Hepatocyte (in vitro differentiated cells): ENCODE data around the gene PTPRN2. TPM values are rescaled to one million over a fixed set of nuclear protein-coding genes. Genes with fewer than 3 reads are reported as not detected.

Source experiments
- DNase-seq: peaks from one replicate; pipeline ENCODE4 v3.0.0-alpha.2; 2016; ENCODE audit warnings: low spot score
- H2AFZ ChIP-seq: fragments of 200-600 bp; sonication (generic); 2 replicates; pipeline ENCODE4 v1.6.0; 2016; ENCODE audit warnings: antibody characterized with exemption, mild to moderate bottlenecking
- H3K27ac ChIP-seq: fragments of 200-600 bp; sonication (generic); 2 replicates; pipeline ENCODE4 v1.5.1; 2016; ENCODE audit warnings: mild to moderate bottlenecking
- H3K27me3 ChIP-seq: fragments of 200-600 bp; sonication (generic); 2 replicates; pipeline ENCODE4 v1.6.1; 2016
- H3K36me3 ChIP-seq: fragments of 200-600 bp; sonication (generic); replicated peaks from 2 replicates; pipeline ENCODE4 v1.5.1; 2016; ENCODE audit warnings: low read depth; ENCODE audit not compliant: insufficient read depth
- H3K4me1 ChIP-seq: fragments of 200-600 bp; sonication (generic); 2 replicates; pipeline ENCODE4 v1.5.1; 2016; ENCODE audit warnings: mild to moderate bottlenecking, moderate library complexity; ENCODE audit not compliant: insufficient read depth
- H3K4me2 ChIP-seq: fragments of 200-600 bp; sonication (generic); 2 replicates; pipeline ENCODE4 v1.6.0; 2016
- H3K4me3 ChIP-seq: fragments of 200-600 bp; sonication (generic); 2 replicates; pipeline ENCODE4 v1.5.1; 2016; ENCODE audit warnings: mild to moderate bottlenecking
- H3K79me2 ChIP-seq: fragments of 200-600 bp; sonication (generic); 2 replicates; pipeline ENCODE4 v1.6.0; 2017; ENCODE audit warnings: mild to moderate bottlenecking
- H3K9me2 ChIP-seq: fragments of 200-600 bp; sonication (generic); replicated peaks from 2 replicates; pipeline ENCODE4 v1.6.0; 2017; ENCODE audit warnings: mild to moderate bottlenecking; ENCODE audit not compliant: insufficient read depth
- H3K9me3 ChIP-seq: fragments of 200-600 bp; sonication (generic); 2 replicates; pipeline ENCODE4 v1.5.1; 2016; ENCODE audit warnings: low read depth, mild to moderate bottlenecking
- H4K20me1 ChIP-seq: fragments of 200-600 bp; sonication (generic); 2 replicates; pipeline ENCODE4 v1.6.0; 2016; ENCODE audit warnings: mild to moderate bottlenecking; ENCODE audit not compliant: insufficient read depth, poor library complexity, severe bottlenecking
- EZH2 ChIP-seq: fragments of 200-600 bp; sonication (generic); IDR thresholded peaks from 2 replicates; pipeline ENCODE4 v1.6.1; 2016; ENCODE audit warnings: antibody characterized with exemption, mild to moderate bottlenecking, borderline replicate concordance
- EZH2phosphoT487 ChIP-seq: fragments of 200-600 bp; sonication (generic); IDR thresholded peaks from one replicate; pipeline ENCODE4 v1.6.1; 2018; ENCODE audit warnings: antibody characterized with exemption, mild to moderate bottlenecking, low read depth, moderate library complexity; ENCODE audit not compliant: unreplicated experiment, severe bottlenecking
- WGBS: methylation state at CpG from one replicate; pipeline ENCODE4 v1.1.6; 2016; ENCODE audit warnings: low lambda C conversion rate; ENCODE audit errors: missing lambda C conversion rate; 5-methylcytosine and 5-hydroxymethylcytosine counted together
- polyA plus RNA-seq: library from polyadenylated mRNA; unstranded; fragments of >200 nt; fragmentation: Nextera tagmentation; extraction: Ambion mirVana; gene quantifications from 2 replicates; pipeline ENCODE4 v1.2.1, GENCODE V29; 2016
- total RNA-seq: library from RNA; depleted of rRNA; stranded (reverse); fragments of >200 nt; gene quantifications from 2 replicates; pipeline ENCODE4 v1.2.3, GENCODE V29; 2014
- TF ChIP-seq, protein P1 (sequence below): fragments of 200-600 bp; sonication (generic); IDR thresholded peaks from 2 replicates; pipeline ENCODE4 v1.5.1; 2016; ENCODE audit warnings: antibody characterized with exemption, mild to moderate bottlenecking; ENCODE audit not compliant: poor library complexity

The PTPRN2 gene
- total and polyA plus RNA-seq, 2 experiments from 2014 or later, result 2.1 to 3.3 TPM

DNA sequence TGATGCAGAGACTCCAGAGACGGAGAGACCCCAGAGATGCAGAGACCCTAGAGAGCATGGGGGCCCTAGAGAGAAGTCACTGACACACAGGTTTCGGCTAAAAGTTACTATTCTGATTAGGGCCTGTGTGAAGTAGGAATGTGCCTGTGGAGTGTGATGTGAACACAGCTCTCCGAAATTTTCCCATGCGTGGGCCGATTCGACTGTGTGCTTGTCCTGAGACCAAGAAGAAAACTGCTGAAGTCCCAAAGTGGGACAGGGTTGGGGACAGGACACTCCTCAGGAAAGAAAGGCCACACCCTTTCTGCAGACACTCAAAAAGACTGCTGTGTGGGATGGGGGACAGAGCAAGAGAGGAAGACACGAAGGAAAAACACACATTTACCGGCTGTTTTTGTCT lies 533.5 kb downstream of the PTPRN2 start:
- no peaks in the 10 kb centered on the region for H3K9me2 ChIP-seq
- H4K20me1 ChIP-seq, result no peaks in the 10 kb centered on the region
- TF ChIP-seq EZH2 (no peak), EZH2phosphoT487 (no peak)
- TF ChIP-seq, protein P1, sequence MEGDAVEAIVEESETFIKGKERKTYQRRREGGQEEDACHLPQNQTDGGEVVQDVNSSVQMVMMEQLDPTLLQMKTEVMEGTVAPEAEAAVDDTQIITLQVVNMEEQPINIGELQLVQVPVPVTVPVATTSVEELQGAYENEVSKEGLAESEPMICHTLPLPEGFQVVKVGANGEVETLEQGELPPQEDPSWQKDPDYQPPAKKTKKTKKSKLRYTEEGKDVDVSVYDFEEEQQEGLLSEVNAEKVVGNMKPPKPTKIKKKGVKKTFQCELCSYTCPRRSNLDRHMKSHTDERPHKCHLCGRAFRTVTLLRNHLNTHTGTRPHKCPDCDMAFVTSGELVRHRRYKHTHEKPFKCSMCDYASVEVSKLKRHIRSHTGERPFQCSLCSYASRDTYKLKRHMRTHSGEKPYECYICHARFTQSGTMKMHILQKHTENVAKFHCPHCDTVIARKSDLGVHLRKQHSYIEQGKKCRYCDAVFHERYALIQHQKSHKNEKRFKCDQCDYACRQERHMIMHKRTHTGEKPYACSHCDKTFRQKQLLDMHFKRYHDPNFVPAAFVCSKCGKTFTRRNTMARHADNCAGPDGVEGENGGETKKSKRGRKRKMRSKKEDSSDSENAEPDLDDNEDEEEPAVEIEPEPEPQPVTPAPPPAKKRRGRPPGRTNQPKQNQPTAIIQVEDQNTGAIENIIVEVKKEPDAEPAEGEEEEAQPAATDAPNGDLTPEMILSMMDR, result no peak
- no peak overlapping the region for H3K4me3 ChIP-seq
- no peak overlapping the region for H3K27ac ChIP-seq
- H3K4me1 ChIP-seq, result no peaks in the 10 kb centered on the region
- 95% methylated on average over 8 of the region's 8 CpGs for WGBS
- H3K4me2 ChIP-seq, result no peak overlapping the region
- no peaks in the 10 kb centered on the region for H3K79me2 ChIP-seq
- H2AFZ ChIP-seq, result no peak overlapping the region
- no peaks in the 10 kb centered on the region for H3K36me3 ChIP-seq
- DNase-seq, result no peak
- no peaks in the 10 kb centered on the region for H3K27me3 ChIP-seq
- H3K9me3 ChIP-seq, result no peaks in the 10 kb centered on the region

DNA sequence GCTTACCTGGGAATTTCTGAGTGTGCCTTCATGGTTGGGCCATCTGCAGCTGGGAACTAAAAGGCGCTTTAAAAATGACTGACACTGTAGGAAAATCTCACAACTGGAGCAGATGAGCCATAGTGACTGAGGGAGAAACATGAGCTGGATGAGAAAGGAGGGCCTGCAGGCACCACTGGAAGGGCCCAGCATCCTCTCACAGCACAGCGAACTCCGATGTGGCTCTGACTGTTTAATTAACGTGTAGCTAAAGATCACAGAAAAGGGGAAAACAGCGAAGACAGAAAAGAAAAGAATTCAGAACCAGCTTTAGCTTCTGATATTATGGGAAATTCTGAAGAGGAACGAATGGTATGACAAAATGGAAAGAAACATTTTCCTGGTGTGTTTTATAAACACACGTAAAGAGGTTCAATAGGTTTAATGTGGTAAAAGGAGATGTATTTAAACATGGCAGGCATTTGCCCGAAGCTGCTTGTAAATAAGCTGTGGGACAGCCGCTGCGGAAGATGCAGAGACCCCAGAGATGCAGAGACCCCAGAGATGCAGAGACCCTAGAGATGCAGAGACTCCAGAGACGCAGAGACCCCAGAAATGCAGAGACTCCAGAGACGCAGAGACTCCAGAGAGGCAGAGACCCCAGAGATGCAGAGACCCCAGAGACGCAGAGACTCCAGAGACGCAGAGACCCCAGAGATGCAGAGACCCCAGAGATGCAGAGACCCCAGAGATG lies 534.3 kb downstream of the PTPRN2 start:
- no peaks in the 10 kb centered on the region for H3K4me1 ChIP-seq
- H4K20me1 ChIP-seq, result no peaks in the 10 kb centered on the region
- H3K79me2 ChIP-seq, result no peaks in the 10 kb centered on the region
- H2AFZ ChIP-seq, result no peak overlapping the region
- H3K4me2 ChIP-seq, result no peak overlapping the region
- DNase-seq, result no peak
- H3K9me3 ChIP-seq, result no peaks in the 10 kb centered on the region
- no peaks in the 10 kb centered on the region for H3K27me3 ChIP-seq
- TF ChIP-seq EZH2phosphoT487, result no peak
- TF ChIP-seq, protein P1, result no peak
- TF ChIP-seq EZH2, result no peak
- 76% methylated on average over 14 of the region's 14 CpGs for WGBS
- H3K27ac ChIP-seq, result no peak overlapping the region
- no peaks in the 10 kb centered on the region for H3K36me3 ChIP-seq
- H3K4me3 ChIP-seq, result no peak overlapping the region
- H3K9me2 ChIP-seq, result no peaks in the 10 kb centered on the region

- H3K79me2 ChIP-seq, result no peaks in the 10 kb centered on the region
- 88% methylated on average over 23 of the region's 24 CpGs for WGBS
- no peaks in the 10 kb centered on the region for H3K9me2 ChIP-seq
- H3K4me2 ChIP-seq, result no peak overlapping the region
- no peaks in the 10 kb centered on the region for H3K36me3 ChIP-seq
- no peaks in the 10 kb centered on the region for H3K27me3 ChIP-seq
- H4K20me1 ChIP-seq, result no peaks in the 10 kb centered on the region
- no peaks in the 10 kb centered on the region for H3K4me1 ChIP-seq
- H2AFZ ChIP-seq, result no peak overlapping the region
- no peak overlapping the region for H3K27ac ChIP-seq
- H3K9me3 ChIP-seq, result no peaks in the 10 kb centered on the region
- DNase-seq, result no peak
- no peak overlapping the region for H3K4me3 ChIP-seq
- no peak for TF ChIP-seq EZH2phosphoT487
- TF ChIP-seq, protein P1, result no peak
- no peak for TF ChIP-seq EZH2
Observed at GRCh38 chr7:158052381-158053060, 535.1 kb downstream of the PTPRN2 start.
